Keratinocyte (primary cell): ENCODE data around the gene CDH13.

Experiments
- CTCF ChIP-seq, 3 experiments: IDR thresholded peaks in 1 of 3; conservative IDR thresholded peaks in 1 of 3; optimal IDR thresholded peaks in 1 of 3; 2 replicates in 2 of 3; 3 replicates in 1 of 3; pipeline versions ENCODE3 to v1.5.1; 2011; ENCODE audit warnings: low read length in 3 of 3, mild to moderate bottlenecking in 3 of 3, moderate library complexity in 2 of 3, control low read depth in 1 of 3, inconsistent platforms in 1 of 3; ENCODE audit not compliant: insufficient read depth in 2 of 3; ENCODE audit errors: extremely low read depth in 1 of 3
- EZH2 ChIP-seq: IDR thresholded peaks from one replicate; pipeline ENCODE4 v1.6.1; 2012; ENCODE audit warnings: inconsistent platforms, mild to moderate bottlenecking, low read length, moderate library complexity

GRCh38 chr16:83247767-83248372, 621.1 kb downstream of the CDH13 start:
- TF ChIP-seq EZH2 (no peak), CTCF (optimal IDR thresholded peaks at IDR 0.05 in 1 of 3, IDR thresholded peaks at IDR 0.05 in 1 of 3, conservative IDR thresholded peaks at IDR 0.05 in 1 of 3; ENCODE audit: extremely low read depth in 1 of 3, insufficient read depth in 2 of 3, low read length in 3 of 3) (no peak)
